Nephron (organoid): ENCODE data around the gene SPSB4.
A peak's percentile ranks its signal among the peaks of the same experiment; 100 is the strongest.

Experiments used
- H3K27ac Mint-ChIP-seq, 3 experiments: 2 replicates each; pipeline ENCODE4 v1.8.0; 2020; ENCODE audit warnings: mixed read lengths in 3 of 3, mild to moderate bottlenecking in 2 of 3, moderate library complexity in 1 of 3
- H3K27me3 Mint-ChIP-seq: 2 replicates; pipeline ENCODE4 v1.8.0; 2021; ENCODE audit warnings: low read depth, mild to moderate bottlenecking, moderate library complexity, mixed read lengths
- H3K36me3 Mint-ChIP-seq: 2 replicates; pipeline ENCODE4 v1.8.0; 2020; ENCODE audit warnings: low read depth, mixed read lengths
- H3K4me1 Mint-ChIP-seq: 2 replicates; pipeline ENCODE4 v1.8.0; 2020; ENCODE audit warnings: mixed read lengths
- H3K4me3 Mint-ChIP-seq, 3 experiments: 2 replicates each; pipeline ENCODE4 v1.8.0; 2020; ENCODE audit warnings: mild to moderate bottlenecking in 3 of 3, mixed read lengths in 3 of 3, moderate library complexity in 2 of 3
- H3K9me3 Mint-ChIP-seq: 2 replicates; pipeline ENCODE4 v1.8.0; 2020; ENCODE audit warnings: mixed read lengths
- CTCF ChIP-seq, 3 experiments: fragments of 200-600 bp; sonication (generic); IDR thresholded peaks; one replicate each; pipeline ENCODE4 v1.5.0; 2021; ENCODE audit warnings: antibody characterized with exemption in 3 of 3; ENCODE audit not compliant: unreplicated experiment in 3 of 3

The SPSB4 gene

GRCh38 chr3:141174674-141175073 lies 123.5 kb downstream of the SPSB4 start:
- Mint-ChIP-seq H3K27ac (no peak overlapping the region), H3K36me3 (peaks cover 8% of the 10 kb centered on the region), H3K9me3 (peaks cover 3% of the 10 kb centered on the region), H3K4me3 (no peak overlapping the region), H3K27me3 (no peaks in the 10 kb centered on the region), H3K4me1 (no peaks in the 10 kb centered on the region)
- TF ChIP-seq CTCF (IDR thresholded peaks at IDR 0.05; ENCODE audit: unreplicated experiment in 3 of 3): no peak

DNA sequence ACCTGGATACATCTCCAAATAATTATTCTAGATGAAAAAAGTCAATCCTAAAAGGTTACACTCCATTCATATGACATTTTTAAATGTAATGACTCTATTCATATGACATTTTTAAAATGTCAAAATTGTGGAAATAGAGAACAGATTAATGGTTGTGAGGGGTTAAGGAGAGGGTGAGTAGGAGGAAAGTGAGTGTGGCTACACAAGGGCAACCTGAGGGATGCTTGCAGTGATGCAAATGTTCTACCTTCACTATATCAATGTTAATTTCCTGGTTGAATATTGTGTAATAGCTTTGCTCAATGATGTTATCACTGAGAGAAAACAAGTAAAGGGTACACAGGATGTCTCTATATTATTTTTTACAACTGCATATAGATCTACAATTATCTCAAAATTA lies 125.6 kb downstream of the SPSB4 start:
- TF ChIP-seq CTCF (IDR thresholded peaks at IDR 0.05; ENCODE audit: unreplicated experiment in 3 of 3): no peak

DNA sequence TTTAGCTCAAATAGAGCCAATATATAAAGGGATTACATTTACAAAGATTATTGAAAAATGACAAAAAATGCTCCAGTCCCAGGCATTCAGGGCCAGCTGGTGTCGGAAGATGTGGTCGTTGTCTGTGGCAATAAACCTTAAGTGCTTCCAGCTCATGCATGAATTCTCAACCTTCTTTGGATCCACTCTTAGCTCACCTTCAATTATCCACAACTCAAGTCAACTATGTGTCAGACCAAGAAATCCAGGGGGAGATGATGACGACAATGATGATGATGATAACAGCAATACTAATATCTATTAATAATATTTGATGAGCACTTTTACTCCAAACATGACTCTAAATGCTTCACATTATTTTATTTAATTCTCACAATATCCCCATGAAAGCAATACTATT lies 126.9 kb downstream of the SPSB4 start:
- no peaks in the 10 kb centered on the region for H3K27me3 Mint-ChIP-seq
- peaks cover 12% of the 10 kb centered on the region for H3K9me3 Mint-ChIP-seq
- peaks cover 12% of the 10 kb centered on the region for H3K4me1 Mint-ChIP-seq
- H3K4me3 Mint-ChIP-seq: no peak overlapping the region
- H3K36me3 Mint-ChIP-seq: peaks cover 11% of the 10 kb centered on the region
- TF ChIP-seq CTCF (IDR thresholded peaks at IDR 0.05; ENCODE audit: unreplicated experiment in 3 of 3): no peak
- no peak overlapping the region for H3K27ac Mint-ChIP-seq

More for the DNA sequence above, 125.6 kb downstream of the SPSB4 start:
- Mint-ChIP-seq H3K36me3 (peaks cover 11% of the 10 kb centered on the region), H3K27me3 (no peaks in the 10 kb centered on the region), H3K4me1 (peaks cover 11% of the 10 kb centered on the region), H3K9me3 (peaks cover 12% of the 10 kb centered on the region), H3K4me3 (no peak overlapping the region), H3K27ac (no peak overlapping the region)

GRCh38 chr3:141178551-141178950 lies 127.4 kb downstream of the SPSB4 start:
- Mint-ChIP-seq H3K36me3 (peaks cover 11% of the 10 kb centered on the region), H3K27ac (no peak overlapping the region), H3K4me3 (no peak overlapping the region), H3K4me1 (peaks cover 17% of the 10 kb centered on the region), H3K9me3 (peaks cover 12% of the 10 kb centered on the region), H3K27me3 (no peaks in the 10 kb centered on the region)
- no peak for TF ChIP-seq CTCF (IDR thresholded peaks at IDR 0.05; ENCODE audit: unreplicated experiment in 3 of 3)

- TF ChIP-seq CTCF (IDR thresholded peaks at IDR 0.05; ENCODE audit: unreplicated experiment in 3 of 3): no peak
- H3K9me3 Mint-ChIP-seq: peaks cover 12% of the 10 kb centered on the region
- H3K27ac Mint-ChIP-seq: no peak overlapping the region
- H3K4me1 Mint-ChIP-seq: peaks cover 21% of the 10 kb centered on the region
- no peaks in the 10 kb centered on the region for H3K27me3 Mint-ChIP-seq
- no peak overlapping the region for H3K4me3 Mint-ChIP-seq
- H3K36me3 Mint-ChIP-seq: peaks cover 11% of the 10 kb centered on the region
Measured at GRCh38 chr3:141179983-141180382, 128.8 kb downstream of the SPSB4 start.

- Mint-ChIP-seq H3K4me1 (peaks cover 21% of the 10 kb centered on the region), H3K27me3 (no peaks in the 10 kb centered on the region), H3K9me3 (peaks cover 12% of the 10 kb centered on the region), H3K4me3 (no peak overlapping the region), H3K27ac (peak overlapping the region; percentile 2 to 43 (median 30)), H3K36me3 (peaks cover 11% of the 10 kb centered on the region)
- no peak for TF ChIP-seq CTCF (IDR thresholded peaks at IDR 0.05; ENCODE audit: unreplicated experiment in 3 of 3)
Measured at GRCh38 chr3:141181196-141181595, 130.0 kb downstream of the SPSB4 start.
